Mesenchymal stem cell (in vitro differentiated cells and primary cell): ENCODE results near the gene FBXO21.

ENCODE experiments used
- DNase-seq: peaks from one replicate; pipeline ENCODE4 v3.0.0-alpha.2; 2013
- H2AFZ ChIP-seq: one replicate; pipeline ENCODE4 v1.6.1; 2013; ENCODE audit warnings: low read depth, mild to moderate bottlenecking, control low read depth, inconsistent platforms, low read length, moderate library complexity
- H2AK5ac ChIP-seq: 2 replicates; pipeline ENCODE4 v1.6.1; 2013; ENCODE audit warnings: low read length, moderate library complexity, mild to moderate bottlenecking, inconsistent platforms; ENCODE audit not compliant: severe bottlenecking
- H2BK120ac ChIP-seq: one replicate; pipeline ENCODE4 v1.6.1; 2013; ENCODE audit warnings: low read depth, mild to moderate bottlenecking, inconsistent platforms, low read length, moderate library complexity
- H2BK12ac ChIP-seq, 2 experiments: one replicate each; pipeline ENCODE4 v1.6.1; 2013; ENCODE audit warnings: inconsistent platforms in 2 of 2, low read length in 2 of 2, mild to moderate bottlenecking in 2 of 2, moderate library complexity in 2 of 2, control low read depth in 1 of 2
- H2BK15ac ChIP-seq: one replicate; pipeline ENCODE4 v1.6.1; 2013; ENCODE audit warnings: mild to moderate bottlenecking, low read depth, inconsistent platforms; ENCODE audit not compliant: poor library complexity, severe bottlenecking
- H2BK5ac ChIP-seq: 2 replicates; pipeline ENCODE4 v1.6.1; 2013; ENCODE audit warnings: low read depth, mild to moderate bottlenecking, low read length, control low read depth, inconsistent platforms; ENCODE audit not compliant: poor library complexity, severe bottlenecking
- H3K14ac ChIP-seq, 2 experiments: one replicate each; pipeline ENCODE4 v1.6.1; 2013; ENCODE audit warnings: inconsistent platforms in 2 of 2, low read length in 2 of 2, control low read depth in 1 of 2, mild to moderate bottlenecking in 1 of 2, moderate library complexity in 1 of 2
- H3K18ac ChIP-seq, 2 experiments: one replicate each; pipeline ENCODE4 v1.6.1; 2013; ENCODE audit warnings: inconsistent platforms in 2 of 2, low read length in 2 of 2, control low read depth in 1 of 2, low read depth in 1 of 2, mild to moderate bottlenecking in 1 of 2
- H3K23ac ChIP-seq, 2 experiments: one replicate each; pipeline ENCODE4 v1.6.1; 2013; ENCODE audit warnings: inconsistent platforms in 2 of 2, low read length in 2 of 2, mild to moderate bottlenecking in 2 of 2, moderate library complexity in 2 of 2, control low read depth in 1 of 2
- H3K27ac ChIP-seq: 2 replicates; pipeline ENCODE4 v1.5.1; 2013; ENCODE audit warnings: mild to moderate bottlenecking, moderate library complexity, low read length, control low read depth, inconsistent platforms; ENCODE audit not compliant: poor library complexity, severe bottlenecking
- H3K27me3 ChIP-seq, 2 experiments: 2 replicates each; pipeline versions ENCODE4 v1.6.1 to v1.7.0; 2013; ENCODE audit warnings: low read length in 2 of 2, mild to moderate bottlenecking in 2 of 2, moderate library complexity in 2 of 2, control low read depth in 1 of 2, inconsistent platforms in 1 of 2; ENCODE audit not compliant: control insufficient read depth in 1 of 2, insufficient read depth in 1 of 2
- H3K36me3 ChIP-seq, 2 experiments: 2 replicates each; pipeline versions ENCODE4 v1.6.1 to v1.7.0; 2013; ENCODE audit warnings: low read length in 2 of 2, control low read depth in 1 of 2, inconsistent platforms in 1 of 2, low read depth in 1 of 2, mild to moderate bottlenecking in 1 of 2; ENCODE audit not compliant: insufficient read depth in 2 of 2, control insufficient read depth in 1 of 2
- H3K4ac ChIP-seq, 2 experiments: one replicate each; pipeline ENCODE4 v1.6.1; 2013; ENCODE audit warnings: inconsistent platforms in 2 of 2, low read length in 2 of 2, mild to moderate bottlenecking in 2 of 2, moderate library complexity in 2 of 2, control low read depth in 1 of 2, low read depth in 1 of 2
- H3K4me1 ChIP-seq: 2 replicates; pipeline ENCODE4 v1.6.1; 2013; ENCODE audit warnings: low read depth, low read length, control low read depth; ENCODE audit not compliant: control insufficient read depth, insufficient read depth
- H3K4me2 ChIP-seq: 2 replicates; pipeline ENCODE4 v1.6.1; 2013; ENCODE audit warnings: low read length, mild to moderate bottlenecking, inconsistent platforms; ENCODE audit not compliant: poor library complexity, severe bottlenecking
- H3K4me3 ChIP-seq, 2 experiments: 2 replicates each; pipeline versions ENCODE4 v1.5.1 to v1.7.0; 2013; ENCODE audit warnings: low read length in 2 of 2, mild to moderate bottlenecking in 2 of 2, control low read depth in 1 of 2, low read depth in 1 of 2; ENCODE audit not compliant: insufficient read depth in 1 of 2
- H3K79me1 ChIP-seq: replicated peaks from 2 replicates; pipeline ENCODE4 v1.6.1; 2013; ENCODE audit warnings: mild to moderate bottlenecking, control low read depth, low read length, inconsistent platforms; ENCODE audit not compliant: poor library complexity, severe bottlenecking
- H3K9ac ChIP-seq: 2 replicates; pipeline ENCODE4 v1.7.0; 2013; ENCODE audit warnings: mild to moderate bottlenecking, low read length, moderate library complexity
- H3K9me3 ChIP-seq: 2 replicates; pipeline ENCODE4 v1.7.0; 2013; ENCODE audit warnings: mild to moderate bottlenecking, low read length; ENCODE audit not compliant: control insufficient read depth
- H4K8ac ChIP-seq: one replicate; pipeline ENCODE4 v1.6.1; 2013; ENCODE audit warnings: inconsistent platforms, mild to moderate bottlenecking, low read length, moderate library complexity
- H4K91ac ChIP-seq: one replicate; pipeline ENCODE4 v1.6.1; 2013; ENCODE audit warnings: mild to moderate bottlenecking, low read length, inconsistent platforms
- WGBS: methylation state at CpG from one replicate; pipeline ENCODE4 v1.1.7; 2013; ENCODE audit warnings: mixed read lengths; 5-methylcytosine and 5-hydroxymethylcytosine counted together

The FBXO21 gene

GRCh38 chr12:117152793-117153775 is 37.2 kb downstream of the FBXO21 start:
- Histone ChIP-seq H3K4me1 (peaks cover 5% of the 10 kb centered on the region), H3K36me3 (peaks cover 56% of the 10 kb centered on the region in 2 experiments), H2AK5ac (no peak overlapping the region), H3K4ac (no peak overlapping the region), H3K23ac (no peak overlapping the region), H3K27ac (no peak overlapping the region), H2BK12ac (no peak overlapping the region), H2BK120ac (no peak overlapping the region), H3K18ac (no peak overlapping the region), H2BK5ac (no peak overlapping the region), H3K79me1 (peaks cover 17% of the 10 kb centered on the region), H3K14ac (no peak overlapping the region), H3K9me3 (no peaks in the 10 kb centered on the region), H4K91ac (no peak overlapping the region), H4K8ac (no peak overlapping the region), H3K27me3 (no peaks in the 10 kb centered on the region), H2BK15ac (no peak overlapping the region), H3K4me3 (no peak overlapping the region), H3K9ac (no peak overlapping the region), H3K4me2 (no peak overlapping the region), H2AFZ (no peak overlapping the region)
- DNase-seq = no peak
- WGBS = 93% methylated on average over 25 of the region's 27 CpGs

- Histone ChIP-seq H2BK5ac (no peak overlapping the region), H2BK12ac (no peak overlapping the region), H3K36me3 (peaks cover 47 to 56% of the 10 kb centered on the region in 2 experiments), H4K8ac (no peak overlapping the region), H3K9me3 (no peaks in the 10 kb centered on the region), H3K14ac (no peak overlapping the region), H4K91ac (no peak overlapping the region), H3K4me2 (no peak overlapping the region), H3K9ac (no peak overlapping the region), H3K4ac (no peak overlapping the region), H2BK120ac (no peak overlapping the region), H2BK15ac (no peak overlapping the region), H3K27me3 (no peaks in the 10 kb centered on the region), H3K27ac (no peak overlapping the region), H2AK5ac (no peak overlapping the region), H3K4me1 (peaks cover 5% of the 10 kb centered on the region), H2AFZ (no peak overlapping the region), H3K23ac (no peak overlapping the region), H3K79me1 (peaks cover 16% of the 10 kb centered on the region), H3K18ac (no peak overlapping the region), H3K4me3 (no peak overlapping the region)
- DNase-seq = no peak
- WGBS = 68% methylated on average over 2 of the region's 5 CpGs
Observed at GRCh38 chr12:117151403-117152031, 38.8 kb downstream of the FBXO21 start.

- Histone ChIP-seq H3K18ac (no peak overlapping the region), H2BK120ac (no peak overlapping the region), H3K79me1 (peaks cover 18% of the 10 kb centered on the region), H3K27me3 (no peaks in the 10 kb centered on the region), H2BK12ac (no peak overlapping the region), H3K4me1 (no peaks in the 10 kb centered on the region), H3K9me3 (no peaks in the 10 kb centered on the region), H3K23ac (no peak overlapping the region), H3K14ac (no peak overlapping the region), H3K4me2 (no peak overlapping the region), H3K9ac (no peak overlapping the region), H3K27ac (no peak overlapping the region), H2BK15ac (no peak overlapping the region), H4K91ac (no peak overlapping the region), H2BK5ac (no peak overlapping the region), H4K8ac (no peak overlapping the region), H2AFZ (no peak overlapping the region), H2AK5ac (no peak overlapping the region), H3K4ac (no peak overlapping the region), H3K36me3 (peaks cover 42 to 55% of the 10 kb centered on the region in 2 experiments), H3K4me3 (no peak overlapping the region)
- DNase-seq = no peak
- WGBS = 94% methylated on average over 7 of the region's 7 CpGs
Observed at GRCh38 chr12:117149431-117149830, 40.8 kb downstream of the FBXO21 start.

GRCh38 chr12:117148642-117149041 is 41.6 kb downstream of the FBXO21 start:
- Histone ChIP-seq H2BK120ac (no peak overlapping the region), H2BK5ac (no peak overlapping the region), H3K9ac (no peak overlapping the region), H3K36me3 (peaks cover 40 to 52% of the 10 kb centered on the region in 2 experiments), H3K4me1 (no peaks in the 10 kb centered on the region), H2BK12ac (no peak overlapping the region), H4K91ac (no peak overlapping the region), H4K8ac (no peak overlapping the region), H2AK5ac (no peak overlapping the region), H3K4ac (no peak overlapping the region), H3K9me3 (no peaks in the 10 kb centered on the region), H3K79me1 (peaks cover 18% of the 10 kb centered on the region), H3K27ac (no peak overlapping the region), H3K23ac (no peak overlapping the region), H3K18ac (peak overlapping the region in 1 of 2 experiments; percentile 35), H2AFZ (no peak overlapping the region), H2BK15ac (no peak overlapping the region), H3K4me2 (no peak overlapping the region), H3K27me3 (no peaks in the 10 kb centered on the region), H3K4me3 (no peak overlapping the region), H3K14ac (no peak overlapping the region)
- DNase-seq = no peak
- WGBS = 89% methylated on average over 5 of the region's 6 CpGs
